HG02571 (cell line): ENCODE results near the gene SLMAP.
A peak's percentile ranks its signal among the peaks of the same experiment; 100 is the strongest.

Experiments
- ATAC-seq: cut with Tn5 transposase; IDR thresholded peaks from one replicate; pipeline ENCODE4 v1.9.1; 2021; ENCODE audit warnings: mild to moderate bottlenecking, moderate library complexity; ENCODE audit not compliant: unreplicated experiment

Gene SLMAP

GRCh38 chr3:57752307-57752706 is 3.8 kb upstream of the SLMAP start:
- no peak for ATAC-seq

DNA sequence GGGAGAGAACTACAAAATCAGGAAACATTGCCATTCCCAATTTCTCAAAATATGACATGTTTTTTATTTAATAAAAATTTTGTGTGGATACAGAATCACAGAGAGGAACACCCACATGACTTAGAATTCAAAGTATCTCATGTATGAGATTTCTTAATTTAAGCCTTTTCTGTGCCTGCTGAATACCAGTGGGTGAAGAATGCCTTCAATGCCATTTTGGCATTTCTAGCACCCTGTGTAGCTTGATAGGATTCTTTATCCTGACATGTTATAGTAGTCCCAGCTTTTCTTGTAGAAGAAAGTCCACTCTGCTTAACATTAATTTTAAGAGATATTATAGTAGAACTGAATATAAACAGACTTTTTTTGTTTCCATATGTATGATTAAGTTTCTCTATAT is 3.1 kb upstream of the SLMAP start:
- ATAC-seq: no peak

GRCh38 chr3:57755368-57755675 is 787 bp upstream of the SLMAP start:
- ATAC-seq: no peak

DNA sequence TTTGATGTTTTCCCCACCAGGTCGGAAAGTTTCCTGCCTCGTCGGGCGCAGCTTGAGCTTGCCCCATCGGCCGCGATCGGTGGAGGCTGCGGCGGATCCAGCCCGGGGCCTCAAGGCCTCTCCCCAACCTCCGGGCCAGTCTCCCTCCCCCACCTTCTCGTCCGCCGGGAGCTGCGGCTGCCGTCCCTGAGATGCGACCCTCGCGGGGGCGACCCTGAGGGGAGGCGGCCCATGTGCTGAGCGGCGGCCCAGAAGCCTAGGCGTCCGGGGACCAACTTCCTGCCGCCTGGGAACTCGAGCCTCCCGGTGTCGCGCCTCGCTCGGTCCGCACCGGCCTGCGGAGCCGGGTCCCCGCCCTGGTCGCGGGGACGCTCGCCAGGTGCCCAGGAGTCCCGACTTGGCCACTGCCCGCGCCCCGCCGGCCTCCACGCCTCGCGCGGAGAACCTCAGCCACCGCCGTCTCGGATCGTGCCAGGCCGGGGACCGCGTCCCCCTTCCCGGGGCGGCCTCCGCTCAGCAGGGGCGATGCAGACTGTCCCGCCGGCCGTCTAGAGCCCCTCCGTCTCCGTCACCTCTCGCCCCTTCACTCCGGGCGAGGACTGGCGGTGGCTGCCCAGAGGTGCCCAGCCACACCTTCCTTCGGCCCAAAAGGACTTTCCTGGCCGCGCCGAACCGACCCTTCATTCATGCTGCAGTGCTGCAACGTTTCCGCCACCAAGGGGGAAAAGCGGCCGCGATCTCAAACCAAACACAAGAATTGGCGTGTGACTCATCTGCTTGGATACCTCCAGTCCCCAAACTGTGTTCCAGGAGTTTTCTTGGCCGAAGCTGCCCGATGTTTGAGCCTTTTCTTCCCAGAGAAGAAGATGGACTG is 656 bp downstream of the SLMAP start:
- ATAC-seq: peak; percentile 18

DNA sequence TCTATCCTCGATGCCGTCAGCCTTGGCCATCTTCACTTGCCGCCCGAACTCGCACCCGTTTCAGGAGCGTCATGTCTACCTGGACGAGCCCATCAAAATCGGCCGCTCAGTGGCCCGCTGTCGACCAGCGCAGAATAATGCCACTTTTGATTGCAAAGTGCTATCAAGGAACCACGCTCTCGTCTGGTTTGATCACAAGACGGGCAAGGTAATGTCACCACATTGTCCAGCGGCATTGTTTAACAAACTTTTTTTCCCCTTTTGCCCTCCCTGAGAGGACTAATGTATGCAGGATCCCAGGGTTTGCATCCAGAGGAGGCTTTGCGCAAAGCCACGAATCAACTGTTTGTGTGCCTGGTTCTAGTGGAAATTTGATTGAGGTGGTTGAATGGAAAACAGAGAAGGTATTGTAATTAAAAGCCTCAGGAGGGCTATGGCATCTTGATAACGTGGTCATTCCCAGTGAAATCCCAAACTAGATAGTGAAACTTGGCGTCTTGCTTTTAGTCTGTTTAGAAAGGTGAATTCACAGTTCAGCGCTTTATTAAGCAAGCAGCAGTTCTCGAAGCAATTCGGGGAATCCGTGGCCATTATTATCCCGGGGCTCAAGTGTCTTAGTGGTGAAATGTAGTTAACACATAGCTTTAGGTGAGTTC is 1.7 kb downstream of the SLMAP start:
- no peak for ATAC-seq

GRCh38 chr3:57758686-57759085 is 2.6 kb downstream of the SLMAP start:
- no peak for ATAC-seq

DNA sequence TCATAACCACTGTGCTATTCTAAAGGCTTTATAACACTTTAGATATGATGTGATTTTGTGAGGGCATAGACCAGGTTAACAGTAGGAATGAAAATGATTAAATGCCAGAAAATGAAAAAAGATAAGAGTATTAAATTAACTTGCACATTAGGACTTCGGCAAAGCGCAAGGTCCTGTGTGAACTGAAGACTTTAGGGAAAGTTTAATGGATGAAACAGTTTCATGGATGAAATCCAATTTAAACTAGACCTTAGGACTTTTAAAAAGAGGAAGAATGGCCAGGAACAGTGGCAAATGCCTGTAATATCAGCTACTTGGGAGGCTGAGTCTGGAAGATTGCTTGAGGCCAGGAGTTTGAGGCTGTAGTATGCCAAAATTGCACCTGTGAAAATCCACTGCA is 8.7 kb downstream of the SLMAP start:
- ATAC-seq: no peak

- no peak for ATAC-seq
Observed at GRCh38 chr3:57768595-57768994, 12.5 kb downstream of the SLMAP start.

GRCh38 chr3:57770009-57770827 is 14.1 kb downstream of the SLMAP start:
- ATAC-seq: no peak

DNA sequence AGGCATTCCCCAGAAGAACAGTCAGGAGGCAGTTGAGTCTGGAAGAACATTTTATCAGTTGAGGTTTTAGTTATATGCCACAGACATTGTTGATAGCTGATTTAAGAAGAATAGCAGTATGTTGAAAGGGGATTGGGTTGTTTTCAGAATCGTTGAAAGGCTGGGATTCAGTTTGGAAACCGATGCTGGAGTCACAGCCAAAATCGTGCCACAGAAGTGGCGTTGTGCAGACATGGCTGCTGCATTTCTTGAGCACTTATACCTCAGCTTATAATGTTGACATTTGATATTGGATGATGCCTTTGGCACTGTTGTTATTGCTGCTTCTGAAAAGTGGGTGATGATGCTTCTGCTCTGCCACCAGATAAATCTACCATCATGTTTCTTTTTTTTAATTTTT is 16.1 kb downstream of the SLMAP start:
- no peak for ATAC-seq

- no peak for ATAC-seq
Observed at GRCh38 chr3:57777774-57778173, 21.7 kb downstream of the SLMAP start.

DNA sequence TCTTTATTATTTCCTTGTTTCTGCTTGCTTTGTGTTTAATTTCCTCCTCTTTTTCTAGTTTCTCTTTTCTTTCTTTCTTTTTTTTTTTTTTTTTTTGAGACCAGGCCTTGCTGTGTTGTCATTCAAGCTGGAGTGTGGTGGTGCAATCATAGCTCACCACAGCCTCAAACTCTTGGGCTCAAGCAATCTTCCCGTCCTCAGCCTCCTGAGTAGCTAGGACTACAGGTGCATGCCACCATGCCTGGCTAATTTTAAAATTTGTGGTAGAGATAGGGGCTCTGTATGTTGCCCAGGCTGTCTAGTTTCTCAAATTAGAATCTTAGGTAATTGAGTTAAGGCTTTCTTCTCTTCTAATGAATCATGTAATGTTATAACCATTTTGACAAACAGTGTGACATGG is 22.4 kb downstream of the SLMAP start:
- no peak for ATAC-seq

- ATAC-seq: no peak
Observed at GRCh38 chr3:57779666-57780065, 23.6 kb downstream of the SLMAP start.

GRCh38 chr3:57783186-57784088 is 27.3 kb downstream of the SLMAP start:
- ATAC-seq: no peak

GRCh38 chr3:57784089-57784735 is 28.1 kb downstream of the SLMAP start:
- no peak for ATAC-seq

DNA sequence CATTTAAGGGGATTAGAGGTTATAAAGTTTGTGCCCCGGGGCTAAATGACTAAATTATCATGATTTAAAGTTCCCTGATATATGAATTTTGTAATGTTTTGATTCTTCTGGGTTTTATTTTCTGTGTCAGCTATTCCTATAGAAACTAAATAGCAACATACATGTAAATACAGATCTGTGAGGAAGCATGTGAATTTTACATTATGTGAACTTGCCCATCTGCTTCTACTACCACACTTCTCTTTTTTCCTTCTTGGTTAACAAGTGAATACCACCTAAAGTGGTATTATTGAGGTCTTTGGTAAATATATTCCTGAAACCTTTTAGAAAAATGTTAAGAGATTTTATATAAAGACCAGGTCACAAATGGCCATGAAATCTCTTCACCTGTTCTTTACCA is 29.3 kb downstream of the SLMAP start:
- no peak for ATAC-seq

- peak; percentile 95 for ATAC-seq
Observed at GRCh38 chr3:57787867-57788623, 31.9 kb downstream of the SLMAP start.

DNA sequence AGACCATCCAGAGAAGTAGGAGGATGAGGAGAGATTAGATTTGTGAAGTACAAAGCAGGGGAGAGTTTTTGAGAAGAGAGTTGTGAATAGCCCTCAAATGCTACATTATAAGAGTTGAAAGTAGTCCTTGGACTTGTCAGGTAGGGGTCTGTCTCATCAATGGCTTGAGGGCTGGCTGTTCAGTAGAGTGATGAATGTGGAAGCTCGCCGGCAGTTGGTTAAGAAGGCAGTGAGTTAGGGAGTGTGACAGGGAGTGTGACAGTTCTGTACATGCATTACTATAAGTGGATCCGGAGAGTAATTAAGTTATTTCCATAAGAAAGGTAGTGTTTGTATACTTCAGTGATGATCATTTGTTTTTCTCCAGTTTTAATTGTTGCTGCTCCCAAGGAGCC is 32.5 kb downstream of the SLMAP start:
- no peak for ATAC-seq

DNA sequence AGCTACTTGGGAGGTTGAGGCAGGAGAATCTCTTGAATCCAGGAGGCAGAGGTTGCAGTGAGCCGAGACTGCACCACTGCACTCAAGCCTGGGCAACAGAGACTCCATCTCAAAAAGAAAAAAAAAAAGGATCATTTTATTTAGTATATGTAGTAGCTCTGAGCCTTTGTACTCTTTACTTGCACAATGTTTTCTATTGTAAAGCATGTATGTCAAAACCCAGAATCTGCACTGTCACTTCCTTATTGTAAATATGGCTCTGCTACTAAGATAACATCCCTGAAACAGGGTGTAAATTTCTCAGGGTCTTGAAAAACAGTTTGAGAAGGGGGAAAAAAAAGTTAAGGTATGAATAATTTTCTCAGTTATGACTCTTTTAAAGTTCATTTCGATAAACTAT is 35.1 kb downstream of the SLMAP start:
- no peak for ATAC-seq

GRCh38 chr3:57792198-57792597 is 36.1 kb downstream of the SLMAP start:
- ATAC-seq: no peak
